ENCODE data around the gene ENAM.
"Not testable (repeated sequence)": the region's sequence is repeated elsewhere in the genome, so short reads cannot be mapped to it uniquely, and the experiment has no call there.

Gene ENAM

GRCh38 chr4:70678383-70678999 lies 49.9 kb downstream of the ENAM start:
- no peak for DNase-seq

DNA sequence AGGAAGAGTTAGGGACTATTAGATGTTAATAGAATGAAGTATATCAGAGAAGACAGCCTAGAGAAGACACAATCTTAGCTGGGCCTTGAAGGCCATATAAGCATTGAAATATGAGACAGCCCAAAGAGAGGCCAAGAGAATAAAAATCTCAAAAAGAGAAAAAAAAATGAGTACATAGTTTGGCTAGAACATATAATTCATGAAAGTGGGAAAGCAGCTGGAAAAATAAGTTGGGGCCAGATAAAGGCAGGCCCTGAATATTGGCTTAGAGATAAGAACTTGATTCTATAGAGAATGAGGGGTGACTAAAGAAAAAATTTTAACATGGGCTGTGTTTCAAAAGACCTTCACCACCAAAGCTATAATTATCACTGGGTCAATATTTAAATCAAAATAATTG lies 52.4 kb downstream of the ENAM start:
- DNase-seq: no peak

GRCh38 chr4:70681704-70682103 lies 53.2 kb downstream of the ENAM start:
- no peak for DNase-seq

DNA sequence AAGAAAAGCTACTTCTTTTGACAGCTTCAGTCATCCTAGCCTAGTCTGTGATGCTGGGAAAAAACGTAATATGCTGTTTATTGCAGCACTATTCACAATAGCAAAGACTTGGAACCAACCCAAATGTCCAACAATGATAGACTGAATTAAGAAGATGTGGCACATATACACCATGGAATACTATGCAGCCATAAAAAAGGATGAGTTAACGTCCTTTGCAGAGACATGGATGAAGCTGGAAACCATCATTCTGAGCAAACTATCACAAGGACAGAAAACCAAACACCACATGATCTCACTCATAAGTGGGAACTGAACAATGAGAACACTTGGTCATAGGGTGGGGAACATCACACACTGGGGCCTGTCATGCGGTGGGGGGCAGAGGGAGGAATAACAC lies 53.6 kb downstream of the ENAM start:
- DNase-seq: not testable (repeated sequence)

- peak in 5 of 51 donors; percentile 2 to 26 (median 5) for DNase-seq
These were observed 58.8 kb downstream of the ENAM start for GRCh38 chr4:70687392-70687791.

- DNase-seq: peak; percentile 84 to 100 (median 94)
These were observed 59.6 kb downstream of the ENAM start, which contains the start of gene UTP3 for GRCh38 chr4:70687821-70688794. TSS of gene UTP3 (plus strand) at chr4:70688532. CDS start at chr4:70688678, 146 bp downstream.

DNA sequence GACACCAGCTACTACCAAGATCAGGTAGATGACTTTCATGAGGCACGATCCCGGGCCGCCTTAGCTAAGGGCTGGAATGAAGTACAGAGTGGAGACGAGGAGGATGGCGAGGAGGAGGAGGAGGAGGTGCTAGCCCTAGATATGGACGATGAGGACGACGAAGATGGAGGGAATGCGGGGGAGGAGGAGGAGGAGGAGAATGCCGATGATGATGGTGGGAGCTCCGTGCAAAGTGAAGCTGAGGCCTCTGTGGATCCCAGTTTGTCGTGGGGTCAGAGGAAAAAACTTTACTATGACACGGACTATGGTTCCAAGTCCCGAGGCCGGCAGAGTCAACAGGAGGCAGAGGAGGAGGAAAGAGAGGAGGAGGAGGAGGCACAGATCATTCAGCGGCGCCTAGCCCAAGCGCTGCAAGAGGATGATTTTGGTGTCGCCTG lies 60.3 kb downstream of the ENAM start:
- peak in 1 of 51 donors; percentile 36 for DNase-seq

DNA sequence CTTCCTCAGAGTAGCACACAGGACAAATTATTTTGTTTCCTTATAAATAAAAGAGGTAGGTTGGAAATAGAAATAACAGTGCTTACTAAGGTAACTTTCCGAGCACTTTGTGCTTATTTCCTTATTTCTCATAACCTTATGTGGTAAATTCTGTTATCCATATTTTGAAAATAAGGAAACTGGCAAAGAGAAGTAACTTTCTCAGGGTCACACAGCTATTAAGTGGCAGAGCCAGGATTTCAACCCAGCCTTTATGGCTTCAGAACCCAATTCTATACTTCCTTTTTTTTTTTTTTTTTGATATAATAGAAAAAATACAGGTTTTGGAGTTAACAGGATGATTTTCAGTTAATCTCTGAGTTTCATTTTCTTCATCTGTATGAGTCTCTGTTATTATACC lies 63.1 kb downstream of the ENAM start:
- DNase-seq: no peak

DNA sequence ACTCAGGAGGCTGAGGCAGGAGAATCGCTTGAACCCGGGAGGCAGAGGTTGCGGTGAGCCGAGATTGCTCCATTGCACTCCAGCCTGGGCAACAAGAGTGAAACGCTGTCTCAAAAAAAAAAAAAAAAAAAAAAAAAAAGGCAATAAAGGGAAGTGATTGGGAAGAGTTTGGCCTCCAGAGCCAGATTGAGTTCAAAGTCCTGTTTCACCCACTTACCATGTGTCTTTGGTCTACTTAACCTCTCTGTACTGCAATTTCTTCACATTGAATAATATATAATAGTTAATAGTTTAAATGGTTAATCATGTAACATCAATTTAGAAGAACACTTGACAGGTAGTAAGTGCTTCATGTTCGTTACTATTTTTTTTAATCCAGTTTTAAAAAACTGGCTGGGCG lies 66.1 kb downstream of the ENAM start:
- not testable (repeated sequence) for DNase-seq
